H1 (cell line): Measurements from ENCODE around the gene TNFRSF13B. TPM values are rescaled to one million over a fixed set of nuclear protein-coding genes. Genes with fewer than 3 reads are reported as not detected.

Experiments used
- BACH1 ChIP-seq: IDR thresholded peaks from 2 replicates; pipeline ENCODE4 v1.6.1; 2012; ENCODE audit warnings: low read length, improper control_type of control experiment
- BRCA1 ChIP-seq: IDR thresholded peaks from 2 replicates; pipeline ENCODE4 v1.6.1; 2012; ENCODE audit warnings: low read depth, low read length, improper control_type of control experiment
- EZH2 ChIP-seq: fragments of 200-600 bp; sonication (generic); IDR thresholded peaks from 2 replicates; pipeline ENCODE4 v1.7.1; 2012; ENCODE audit warnings: low read depth, mild to moderate bottlenecking, moderate library complexity, low read length, inconsistent platforms; ENCODE audit not compliant: severe bottlenecking
- MAX ChIP-seq: IDR thresholded peaks from 2 replicates; pipeline ENCODE4 v1.6.1; 2012; ENCODE audit warnings: inconsistent platforms
- RBBP5 ChIP-seq: IDR thresholded peaks from 2 replicates; pipeline ENCODE4 v1.7.1; 2012; ENCODE audit warnings: low read depth, mild to moderate bottlenecking, inconsistent platforms, low read length, moderate library complexity, borderline replicate concordance
- polyA plus RNA-seq, 7 experiments: library from polyadenylated mRNA; depleted of rRNA in 3 of 7; stranded (reverse) in 5 of 7; unstranded in 2 of 7; fragments of >200 nt in 5 of 7; fragments of 200-250 nt in 2 of 7; gene quantifications; 1 replicate in 5 of 7; 2 replicates in 1 of 7; 4 replicates in 1 of 7; pipeline versions ENCODE4 v1.2.1 to v1.2.3, GENCODE V29; 2011 to 2013; ENCODE audit warnings: missing spikeins in 2 of 7, mixed read lengths in 2 of 7
- total RNA-seq: library from RNA; stranded (reverse); fragmentation: NEBNext Ultra II Directional; extraction: Animal tissue kit (Norgen Biotek cat#: 25700); gene quantifications from 2 replicates; pipeline ENCODE4 v1.2.1, GENCODE V29; 2021

The TNFRSF13B gene
- total and polyA plus RNA-seq, 2 of the 8 experiments (the other 6 are each of a cell fraction or from before 2014, with no cell fraction given) = not detected

- TF ChIP-seq BRCA1 (no peak), RBBP5 (no peak), BACH1 (no peak), MAX (no peak), EZH2 (no peak)
Measured at GRCh38 chr17:16988749-16989229, 16.9 kb upstream of the TNFRSF13B start (continued).
